ENCODE results near the gene GALNT2. TPM values are rescaled to one million over a fixed set of nuclear protein-coding genes. Genes with fewer than 3 reads are reported as not detected.

GALNT2 gene
- total and polyA plus RNA-seq, 12 donors = 9.7 to 35.1 (median 25.8) TPM

DNA sequence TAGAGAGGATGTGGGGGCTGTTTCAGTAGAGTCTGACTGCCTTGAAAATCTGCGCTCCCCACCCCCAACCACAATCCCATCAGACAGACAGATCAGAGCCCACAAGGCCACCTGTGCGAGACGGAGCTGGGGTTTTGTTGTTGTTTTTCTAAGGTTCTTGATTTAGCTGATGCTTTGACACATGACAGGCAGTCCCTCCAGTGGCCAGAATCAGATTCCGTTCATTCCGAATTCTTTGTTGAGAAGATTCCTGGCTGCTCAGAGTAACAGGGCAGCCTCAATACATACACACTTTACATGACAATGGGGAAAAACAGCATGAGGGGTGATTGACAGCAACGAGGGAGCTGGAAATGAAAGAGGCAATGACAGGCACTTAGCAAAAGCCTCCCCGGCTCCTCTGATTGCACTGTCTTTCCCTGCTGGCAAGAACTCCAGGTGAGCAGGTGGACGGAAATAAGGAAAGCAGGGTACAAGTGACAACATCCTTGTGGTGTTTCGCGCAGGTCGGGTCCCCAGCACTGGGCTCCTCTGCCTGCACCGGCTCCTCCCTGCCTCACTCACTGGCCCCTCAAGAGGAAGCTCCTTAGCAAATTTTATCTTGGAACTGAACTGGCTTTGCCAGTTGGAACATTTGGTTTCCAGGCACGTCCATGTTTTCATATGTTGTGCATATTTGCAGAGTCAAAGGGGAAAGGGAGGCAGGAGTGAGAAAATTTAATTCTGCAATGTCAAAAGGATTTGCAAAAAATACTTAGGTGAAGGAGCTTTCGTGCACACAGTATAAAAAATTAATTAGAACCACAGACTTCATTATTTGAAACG, 210.4 kb downstream of the GALNT2 start:
- ATAC-seq (no peak), DNase-seq (no peak)
- Histone ChIP-seq H3K4me1 (peaks cover 0 to 16% (median 7%) of the 10 kb centered on the region in 9 donors), H3K27ac (no peak overlapping the region), H3K9me3 (no peaks in the 10 kb centered on the region), H3K27me3 (no peaks in the 10 kb centered on the region), H3K4me3 (no peak overlapping the region), H3K36me3 (peaks cover 0 to 87% (median 33%) of the 10 kb centered on the region in 9 donors)
- TF ChIP-seq CTCF (IDR thresholded peaks at IDR 0.05) = no peak
- intact Hi-C loops (cut with DNase I) = no loop called here
- WGBS, 2 donors = 56 to 62% methylated on average over 15 of the region's 15 CpGs

GRCh38 chr1:230278376-230278775, 211.3 kb downstream of the GALNT2 start:
- DNase-seq = no peak
- Histone ChIP-seq H3K9me3 (no peaks in the 10 kb centered on the region), H3K36me3 (peaks cover 0 to 80% (median 33%) of the 10 kb centered on the region in 9 donors), H3K27me3 (no peaks in the 10 kb centered on the region), H3K4me3 (no peak overlapping the region), H3K27ac (no peak overlapping the region), H3K4me1 (peaks cover 0 to 16% (median 7%) of the 10 kb centered on the region in 9 donors)
- 96 to 97% methylated on average over 7 of the region's 7 CpGs for WGBS, 2 donors
- ATAC-seq = no peak
- TF ChIP-seq CTCF (IDR thresholded peaks at IDR 0.05) = no peak
- intact Hi-C loops (cut with DNase I) = no loop called here

DNA sequence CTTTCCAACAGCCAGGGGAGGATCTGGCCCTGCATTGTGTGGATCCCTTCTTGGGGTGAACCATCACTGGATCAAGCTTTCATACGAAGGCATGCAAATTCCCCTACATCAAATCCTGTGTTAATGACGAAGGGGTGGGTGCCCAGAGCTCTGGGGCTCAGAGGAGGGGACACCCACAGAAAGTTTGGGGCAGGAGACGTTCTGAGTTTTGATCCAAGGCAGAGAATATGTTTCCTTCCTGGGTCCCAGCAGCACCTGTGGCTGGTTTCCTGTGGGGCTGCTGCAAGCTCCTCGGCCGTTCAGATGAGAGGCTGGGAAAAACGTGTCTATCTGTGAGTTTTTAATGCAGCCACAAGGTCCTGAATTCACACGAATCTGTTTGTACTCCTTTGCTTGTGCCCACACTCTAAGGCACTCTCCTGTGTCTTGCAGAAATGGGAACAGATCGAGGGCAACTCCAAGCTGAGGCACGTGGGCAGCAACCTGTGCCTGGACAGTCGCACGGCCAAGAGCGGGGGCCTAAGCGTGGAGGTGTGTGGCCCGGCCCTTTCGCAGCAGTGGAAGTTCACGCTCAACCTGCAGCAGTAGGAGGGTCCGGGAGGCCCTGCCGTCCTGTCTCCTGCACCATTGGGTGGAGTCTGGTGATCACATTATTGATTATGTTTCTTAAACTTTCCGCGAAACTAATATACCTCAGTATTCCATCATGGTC, 212.0 kb downstream of the GALNT2 start:
- Histone ChIP-seq H3K27me3 (no peaks in the 10 kb centered on the region), H3K36me3 (peaks cover 0 to 78% (median 33%) of the 10 kb centered on the region in 9 donors), H3K4me1 (peaks cover 0 to 14% (median 7%) of the 10 kb centered on the region in 9 donors), H3K9me3 (no peaks in the 10 kb centered on the region), H3K4me3 (no peak overlapping the region), H3K27ac (no peak overlapping the region)
- DNase-seq = no peak
- no peak for TF ChIP-seq CTCF (IDR thresholded peaks at IDR 0.05)
- ATAC-seq = no peak
- 89 to 90% methylated on average over 20 of the region's 20 CpGs for WGBS, 2 donors
- intact Hi-C loops (cut with DNase I) = no loop called here

DNA sequence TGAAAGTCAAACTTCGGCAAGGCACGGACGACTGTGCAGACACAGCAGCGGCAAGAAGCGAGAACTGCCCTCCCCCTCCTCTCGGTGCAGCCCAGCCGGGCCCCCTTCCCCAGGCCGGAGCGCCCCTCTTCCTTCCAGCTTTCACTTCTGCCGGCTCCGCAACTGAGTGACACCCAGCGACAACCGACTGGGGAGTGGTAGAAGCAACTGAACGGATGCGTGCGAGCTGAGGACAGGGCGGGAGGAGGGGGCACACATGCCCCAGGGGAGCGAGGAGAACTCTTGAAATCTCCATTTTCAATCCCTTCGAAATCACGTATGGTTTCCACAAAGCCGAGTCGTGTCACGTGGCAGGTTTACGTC, 212.5 kb downstream of the GALNT2 start:
- H3K36me3 ChIP-seq = peaks cover 0 to 73% (median 31%) of the 10 kb centered on the region in 9 donors
- H3K4me1 ChIP-seq = peaks cover 0 to 14% (median 7%) of the 10 kb centered on the region in 9 donors
- WGBS, 2 donors = 94 to 95% methylated on average over 24 of the region's 24 CpGs
- no peak for TF ChIP-seq CTCF (IDR thresholded peaks at IDR 0.05)
- intact Hi-C loops (cut with DNase I) = no loop called here
- no peak overlapping the region for H3K27ac ChIP-seq
- H3K9me3 ChIP-seq = no peaks in the 10 kb centered on the region
- no peak overlapping the region for H3K4me3 ChIP-seq
- no peak for DNase-seq
- no peaks in the 10 kb centered on the region for H3K27me3 ChIP-seq
- ATAC-seq = no peak

Data from heart right ventricle (tissue), 16 donors.